HUES64 (cell line): Measurements from ENCODE around the gene APCDD1L.
"Not testable (repeated sequence)": the region's sequence is repeated elsewhere in the genome, so short reads cannot be mapped to it uniquely, and the experiment has no call there.

Experiments
- H3K27ac ChIP-seq: 2 replicates; pipeline ENCODE4 v1.7.0; 2013; ENCODE audit warnings: low read depth, low read length, inconsistent platforms
- H3K27me3 ChIP-seq: 2 replicates; pipeline ENCODE4 v1.6.1; 2013; ENCODE audit warnings: mild to moderate bottlenecking, low read length; ENCODE audit not compliant: insufficient read depth
- H3K36me3 ChIP-seq: 2 replicates; pipeline ENCODE4 v1.6.1; 2013; ENCODE audit warnings: mild to moderate bottlenecking, low read length; ENCODE audit not compliant: insufficient read depth
- H3K4me1 ChIP-seq: 2 replicates; pipeline ENCODE4 v1.6.1; 2013; ENCODE audit warnings: mild to moderate bottlenecking, low read length, moderate library complexity; ENCODE audit not compliant: insufficient read depth
- H3K4me3 ChIP-seq: 2 replicates; pipeline ENCODE4 v1.5.1; 2013; ENCODE audit warnings: mild to moderate bottlenecking, low read length, moderate library complexity
- H3K9ac ChIP-seq: 2 replicates; pipeline ENCODE4 v1.6.1; 2013; ENCODE audit warnings: mild to moderate bottlenecking, low read depth, low read length
- H3K9me3 ChIP-seq: 2 replicates; pipeline ENCODE4 v1.6.1; 2013; ENCODE audit warnings: low read depth, low read length; ENCODE audit not compliant: insufficient read depth
- WGBS: fragments of 150-250, 120-280 bp; methylation state at CpG from one replicate; pipeline ENCODE4 v1.1.7; 2013; ENCODE audit warnings: missing lambda C conversion rate; 5-methylcytosine and 5-hydroxymethylcytosine counted together

APCDD1L gene

GRCh38 chr20:58511861-58512260 lies 3.3 kb downstream of the APCDD1L start:
- Histone ChIP-seq H3K9ac (no peak overlapping the region), H3K9me3 (peaks cover 10% of the 10 kb centered on the region; the same call in 1 of the 2 replicates), H3K36me3 (no peaks in the 10 kb centered on the region), H3K4me1 (no peaks in the 10 kb centered on the region), H3K4me3 (no peak overlapping the region), H3K27me3 (peaks cover 51% of the 10 kb centered on the region), H3K27ac (no peak overlapping the region)
- 97% methylated on average over 9 of the region's 9 CpGs for WGBS

GRCh38 chr20:58511364-58511763 lies 3.8 kb downstream of the APCDD1L start:
- peaks cover 15% of the 10 kb centered on the region; the same call in 1 of the 2 replicates for H3K9me3 ChIP-seq
- no peak overlapping the region for H3K9ac ChIP-seq
- H3K27ac ChIP-seq = no peak overlapping the region
- H3K27me3 ChIP-seq = peaks cover 48% of the 10 kb centered on the region
- no peak overlapping the region for H3K4me3 ChIP-seq
- H3K4me1 ChIP-seq = no peaks in the 10 kb centered on the region
- H3K36me3 ChIP-seq = no peaks in the 10 kb centered on the region
- WGBS = 82% methylated on average over 4 of the region's 4 CpGs

GRCh38 chr20:58510921-58511320 lies 4.3 kb downstream of the APCDD1L start:
- WGBS = 95% methylated on average over 2 of the region's 2 CpGs
- Histone ChIP-seq H3K9ac (no peak overlapping the region), H3K36me3 (no peaks in the 10 kb centered on the region), H3K4me3 (no peak overlapping the region), H3K4me1 (no peaks in the 10 kb centered on the region), H3K27me3 (peaks cover 43% of the 10 kb centered on the region), H3K27ac (no peak overlapping the region), H3K9me3 (peaks cover 20% of the 10 kb centered on the region; the same call in 1 of the 2 replicates)

GRCh38 chr20:58508762-58509395 lies 6.3 kb downstream of the APCDD1L start:
- Histone ChIP-seq H3K9me3 (peaks cover 35% of the 10 kb centered on the region), H3K4me3 (no peak overlapping the region), H3K27me3 (peaks cover 23% of the 10 kb centered on the region), H3K27ac (no peak overlapping the region), H3K4me1 (no peaks in the 10 kb centered on the region), H3K36me3 (no peaks in the 10 kb centered on the region), H3K9ac (no peak overlapping the region)
- WGBS = 90% methylated on average over 17 of the region's 17 CpGs

GRCh38 chr20:58506999-58507398 lies 8.2 kb downstream of the APCDD1L start:
- H3K9me3 ChIP-seq = peaks cover 33% of the 10 kb centered on the region
- H3K4me3 ChIP-seq, H3K36me3 ChIP-seq, H3K4me1 ChIP-seq, H3K27me3 ChIP-seq, H3K9ac ChIP-seq, H3K27ac ChIP-seq: not testable (repeated sequence)
- 87% methylated on average over 3 of the region's 3 CpGs for WGBS

GRCh38 chr20:58504566-58504965 lies 10.6 kb downstream of the APCDD1L start:
- Histone ChIP-seq H3K27ac (no peak overlapping the region), H3K9ac (no peak overlapping the region), H3K9me3 (peaks cover 33% of the 10 kb centered on the region), H3K4me3 (no peak overlapping the region), H3K4me1 (no peaks in the 10 kb centered on the region), H3K27me3 (no peaks in the 10 kb centered on the region), H3K36me3 (no peaks in the 10 kb centered on the region)
- 92% methylated on average over 3 of the region's 3 CpGs for WGBS

GRCh38 chr20:58503668-58504067 lies 11.5 kb downstream of the APCDD1L start:
- no peaks in the 10 kb centered on the region for H3K27me3 ChIP-seq
- peaks cover 33% of the 10 kb centered on the region for H3K9me3 ChIP-seq
- H3K4me1 ChIP-seq = no peaks in the 10 kb centered on the region
- H3K36me3 ChIP-seq = no peaks in the 10 kb centered on the region
- WGBS = 89% methylated on average over 1 of the region's 1 CpG
- no peak overlapping the region for H3K27ac ChIP-seq
- H3K9ac ChIP-seq = no peak overlapping the region
- H3K4me3 ChIP-seq = no peak overlapping the region

GRCh38 chr20:58500256-58500655 lies 14.9 kb downstream of the APCDD1L start:
- no peak overlapping the region for H3K4me3 ChIP-seq
- no peaks in the 10 kb centered on the region for H3K27me3 ChIP-seq
- H3K9ac ChIP-seq = no peak overlapping the region
- no peaks in the 10 kb centered on the region for H3K36me3 ChIP-seq
- WGBS = 90% methylated on average over 7 of the region's 7 CpGs
- H3K4me1 ChIP-seq = no peaks in the 10 kb centered on the region
- peaks cover 10% of the 10 kb centered on the region for H3K9me3 ChIP-seq
- no peak overlapping the region for H3K27ac ChIP-seq

GRCh38 chr20:58498470-58499068 lies 16.6 kb downstream of the APCDD1L start:
- WGBS = 91% methylated on average over 8 of the region's 9 CpGs
- H3K27me3 ChIP-seq = no peaks in the 10 kb centered on the region
- H3K9ac ChIP-seq = no peak overlapping the region
- no peak overlapping the region for H3K4me3 ChIP-seq
- H3K4me1 ChIP-seq = no peaks in the 10 kb centered on the region
- H3K27ac ChIP-seq = no peak overlapping the region
- H3K9me3 ChIP-seq = no peaks in the 10 kb centered on the region
- H3K36me3 ChIP-seq = no peaks in the 10 kb centered on the region

- no peak overlapping the region for H3K4me3 ChIP-seq
- WGBS = 93% methylated on average over 13 of the region's 13 CpGs
- no peaks in the 10 kb centered on the region for H3K9me3 ChIP-seq
- no peaks in the 10 kb centered on the region for H3K36me3 ChIP-seq
- H3K27ac ChIP-seq = no peak overlapping the region
- no peaks in the 10 kb centered on the region for H3K4me1 ChIP-seq
- H3K27me3 ChIP-seq = no peaks in the 10 kb centered on the region
- no peak overlapping the region for H3K9ac ChIP-seq
These were observed 17.3 kb downstream of the APCDD1L start for GRCh38 chr20:58497724-58498469.

GRCh38 chr20:58497076-58497641 lies 18.0 kb downstream of the APCDD1L start:
- Histone ChIP-seq H3K9me3 (no peaks in the 10 kb centered on the region), H3K36me3 (no peaks in the 10 kb centered on the region), H3K4me3 (no peak overlapping the region), H3K4me1 (no peaks in the 10 kb centered on the region), H3K27me3 (no peaks in the 10 kb centered on the region), H3K9ac (no peak overlapping the region), H3K27ac (no peak overlapping the region)
- WGBS = 93% methylated on average over 16 of the region's 16 CpGs
